WTC11 (cell line): ENCODE data around the gene LAMA1. TPM values are rescaled to one million over a fixed set of nuclear protein-coding genes. Genes with fewer than 3 reads are reported as not detected.

Source experiments
- ATAC-seq: fragments of 200-7000 bp; cut with Tn5 transposase; 2 replicates; pipeline ENCODE4 v1.10.0; 2021; ENCODE audit warnings: mild to moderate bottlenecking, moderate library complexity
- CTCF ChIA-PET: fragments of 300-600 bp; sonication (Branson Sonifier 250); formaldehyde crosslinking; loops from one replicate; lab custom pipeline; 2021; ENCODE audit warnings: antibody characterized with exemption; lab: Charles Lee
- POLR2A ChIA-PET: fragments of 350-600 bp; sonication (Branson Sonifier 250); formaldehyde crosslinking; loops from one replicate; lab custom pipeline; 2021; ENCODE audit warnings: antibody characterized with exemption; lab: Charles Lee
- DNase-seq: peaks from one replicate; pipeline ENCODE4 v3.0.0; 2021; ENCODE audit warnings: low spot score
- H3K27ac Mint-ChIP-seq: 2 replicates; pipeline ENCODE4 v1.8.0; 2021; ENCODE audit warnings: mixed read lengths
- H3K27me3 Mint-ChIP-seq: 2 replicates; pipeline ENCODE4 v1.8.0; 2021; ENCODE audit warnings: low read depth, mild to moderate bottlenecking, moderate library complexity, mixed read lengths
- H3K36me3 Mint-ChIP-seq: 2 replicates; pipeline ENCODE4 v1.8.0; 2021; ENCODE audit warnings: mixed read lengths
- H3K4me1 Mint-ChIP-seq: 2 replicates; pipeline ENCODE4 v1.8.0; 2022; ENCODE audit warnings: mixed read lengths
- H3K4me3 Mint-ChIP-seq: 2 replicates; pipeline ENCODE4 v1.8.0; 2021; ENCODE audit warnings: mild to moderate bottlenecking, moderate library complexity, mixed read lengths
- H3K9me3 Mint-ChIP-seq: 2 replicates; pipeline ENCODE4 v1.8.0; 2021; ENCODE audit warnings: mixed read lengths
- ATF1 ChIP-seq: sonication (generic); formaldehyde crosslinking; IDR thresholded peaks from 2 replicates; pipeline ENCODE4 v1.8.1; 2023; ENCODE audit warnings: mild to moderate bottlenecking, moderate library complexity, missing genetic modification reagents
- ATF3 ChIP-seq: sonication (generic); formaldehyde crosslinking; conservative IDR thresholded peaks from 2 replicates; pipeline ENCODE4 v1.8.1; 2022; ENCODE audit warnings: mild to moderate bottlenecking, missing genetic modification reagents
- CREB1 ChIP-seq: sonication (generic); formaldehyde crosslinking; IDR thresholded peaks from 2 replicates; pipeline ENCODE4 v1.8.0; 2023; ENCODE audit warnings: mild to moderate bottlenecking, missing genetic modification reagents
- FOXP4 ChIP-seq: sonication (generic); formaldehyde crosslinking; IDR thresholded peaks from 2 replicates; pipeline ENCODE4 v1.8.0; 2022; ENCODE audit warnings: mild to moderate bottlenecking, missing genetic modification reagents
- GABPB1 ChIP-seq: sonication (generic); formaldehyde crosslinking; IDR thresholded peaks from 2 replicates; pipeline ENCODE4 v1.8.1; 2023; ENCODE audit warnings: mild to moderate bottlenecking, missing genetic modification reagents
- IRF2 ChIP-seq: sonication (generic); formaldehyde crosslinking; IDR thresholded peaks from 2 replicates; pipeline ENCODE4 v1.8.0; 2022; ENCODE audit warnings: low read depth, missing genetic modification reagents, borderline replicate concordance
- NFYB ChIP-seq: sonication (generic); formaldehyde crosslinking; conservative IDR thresholded peaks from 2 replicates; pipeline ENCODE4 v1.8.0; 2022; ENCODE audit warnings: low read depth, missing genetic modification reagents
- PREB ChIP-seq: sonication (generic); formaldehyde crosslinking; IDR thresholded peaks from 2 replicates; pipeline ENCODE4 v1.8.1; 2022; ENCODE audit warnings: mild to moderate bottlenecking, missing genetic modification reagents, moderate library complexity, borderline replicate concordance
- ZNF263 ChIP-seq: sonication (generic); formaldehyde crosslinking; IDR thresholded peaks from 2 replicates; pipeline ENCODE4 v1.8.1; 2022; ENCODE audit warnings: low read depth, mild to moderate bottlenecking, moderate library complexity, missing genetic modification reagents
- total RNA-seq: library from RNA; stranded (reverse); gene quantifications from 3 replicates; pipeline ENCODE4 v1.2.3, GENCODE V29; 2021
- TF ChIP-seq, protein P1 (sequence below): fragments of 250-450 bp; sonication (Bioruptor Pico); IDR thresholded peaks from 2 replicates; pipeline ENCODE4 v1.9.0; 2021; ENCODE audit warnings: mild to moderate bottlenecking, borderline replicate concordance
- TF ChIP-seq, protein P2 (sequence below): sonication (generic); formaldehyde crosslinking; IDR thresholded peaks from 2 replicates; pipeline ENCODE4 v1.8.0; 2023; ENCODE audit warnings: missing genetic modification reagents
- TF ChIP-seq, protein P3 (sequence below): sonication (generic); formaldehyde crosslinking; IDR thresholded peaks from 2 replicates; pipeline ENCODE4 v1.8.0; 2023; ENCODE audit warnings: missing genetic modification reagents, mild to moderate bottlenecking, borderline replicate concordance

The LAMA1 gene
- total RNA-seq, 1 experiment from 2014 or later = 50.7 TPM

DNA sequence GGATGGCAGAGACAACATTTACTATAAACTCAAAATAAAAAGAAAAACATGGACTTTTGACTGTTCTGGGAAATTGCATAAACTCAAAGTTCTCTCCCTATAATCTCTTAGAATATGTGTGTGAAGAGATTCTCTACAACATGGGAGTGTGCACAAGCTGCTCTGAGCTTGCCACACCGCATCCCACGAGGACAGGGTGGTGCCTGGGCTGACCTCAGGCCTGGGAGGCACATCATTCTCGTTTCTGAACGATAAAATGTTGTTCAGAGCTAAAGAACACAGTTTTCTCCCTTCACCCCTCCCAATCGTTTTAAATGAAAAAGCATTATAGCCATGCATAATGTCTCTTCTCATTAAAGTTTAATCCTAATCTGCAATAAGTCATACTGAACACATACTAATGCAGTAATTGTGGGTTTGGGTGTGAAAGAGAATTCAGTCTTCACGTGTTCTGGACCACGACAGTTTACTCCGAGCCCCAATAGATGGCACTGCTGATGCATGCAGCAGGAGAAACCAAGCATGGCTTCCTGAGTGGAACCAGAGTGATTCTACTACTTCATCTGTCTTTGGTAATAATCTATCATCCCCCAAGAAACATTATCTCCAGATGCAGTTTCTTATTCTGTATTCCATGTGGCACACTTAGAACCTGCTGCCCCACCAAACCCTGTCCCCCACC is 46.9 kb upstream of the LAMA1 start (continued):
- TF ChIP-seq, protein P1, sequence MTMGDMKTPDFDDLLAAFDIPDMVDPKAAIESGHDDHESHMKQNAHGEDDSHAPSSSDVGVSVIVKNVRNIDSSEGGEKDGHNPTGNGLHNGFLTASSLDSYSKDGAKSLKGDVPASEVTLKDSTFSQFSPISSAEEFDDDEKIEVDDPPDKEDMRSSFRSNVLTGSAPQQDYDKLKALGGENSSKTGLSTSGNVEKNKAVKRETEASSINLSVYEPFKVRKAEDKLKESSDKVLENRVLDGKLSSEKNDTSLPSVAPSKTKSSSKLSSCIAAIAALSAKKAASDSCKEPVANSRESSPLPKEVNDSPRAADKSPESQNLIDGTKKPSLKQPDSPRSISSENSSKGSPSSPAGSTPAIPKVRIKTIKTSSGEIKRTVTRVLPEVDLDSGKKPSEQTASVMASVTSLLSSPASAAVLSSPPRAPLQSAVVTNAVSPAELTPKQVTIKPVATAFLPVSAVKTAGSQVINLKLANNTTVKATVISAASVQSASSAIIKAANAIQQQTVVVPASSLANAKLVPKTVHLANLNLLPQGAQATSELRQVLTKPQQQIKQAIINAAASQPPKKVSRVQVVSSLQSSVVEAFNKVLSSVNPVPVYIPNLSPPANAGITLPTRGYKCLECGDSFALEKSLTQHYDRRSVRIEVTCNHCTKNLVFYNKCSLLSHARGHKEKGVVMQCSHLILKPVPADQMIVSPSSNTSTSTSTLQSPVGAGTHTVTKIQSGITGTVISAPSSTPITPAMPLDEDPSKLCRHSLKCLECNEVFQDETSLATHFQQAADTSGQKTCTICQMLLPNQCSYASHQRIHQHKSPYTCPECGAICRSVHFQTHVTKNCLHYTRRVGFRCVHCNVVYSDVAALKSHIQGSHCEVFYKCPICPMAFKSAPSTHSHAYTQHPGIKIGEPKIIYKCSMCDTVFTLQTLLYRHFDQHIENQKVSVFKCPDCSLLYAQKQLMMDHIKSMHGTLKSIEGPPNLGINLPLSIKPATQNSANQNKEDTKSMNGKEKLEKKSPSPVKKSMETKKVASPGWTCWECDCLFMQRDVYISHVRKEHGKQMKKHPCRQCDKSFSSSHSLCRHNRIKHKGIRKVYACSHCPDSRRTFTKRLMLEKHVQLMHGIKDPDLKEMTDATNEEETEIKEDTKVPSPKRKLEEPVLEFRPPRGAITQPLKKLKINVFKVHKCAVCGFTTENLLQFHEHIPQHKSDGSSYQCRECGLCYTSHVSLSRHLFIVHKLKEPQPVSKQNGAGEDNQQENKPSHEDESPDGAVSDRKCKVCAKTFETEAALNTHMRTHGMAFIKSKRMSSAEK = no peak
- TF ChIP-seq, all 79 proteins: peak for 0

DNA sequence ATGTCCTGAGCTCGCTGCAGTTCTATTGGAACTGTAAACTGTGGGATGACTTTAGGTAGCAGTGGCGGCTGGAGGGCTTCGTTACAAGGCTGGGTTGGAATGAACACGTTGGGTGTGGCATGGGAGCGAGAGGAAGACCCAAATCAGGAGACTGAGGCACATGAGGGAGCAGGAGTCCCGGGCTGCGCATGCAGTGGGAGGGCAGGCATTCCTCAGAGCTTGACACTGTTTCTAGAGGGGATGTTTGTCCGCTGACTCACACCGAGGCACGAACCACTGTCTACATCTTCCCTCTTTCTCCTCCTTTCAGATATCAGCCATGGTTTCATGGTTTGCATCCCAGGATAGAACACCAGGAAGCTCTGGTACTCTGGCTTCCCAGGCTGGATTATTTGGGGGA is 40.6 kb upstream of the LAMA1 start:
- no peak for ATAC-seq
- no peak for DNase-seq
- Mint-ChIP-seq H3K27me3 (no peaks in the 10 kb centered on the region), H3K27ac (no peak overlapping the region), H3K4me1 (peaks cover 4% of the 10 kb centered on the region), H3K36me3 (no peaks in the 10 kb centered on the region), H3K9me3 (peaks cover 4% of the 10 kb centered on the region; the same call in 1 of the 2 replicates), H3K4me3 (no peak overlapping the region)
- POLR2A ChIA-PET = no interaction called here
- TF ChIP-seq ZNF263 (CRISPR knock-in tag) (no peak), PREB (no peak), GABPB1 (CRISPR knock-in tag) (no peak), ATF3 (CRISPR knock-in tag) (no peak), ATF1 (CRISPR knock-in tag) (no peak), IRF2 (CRISPR knock-in tag) (no peak), CREB1 (no peak), NFYB (CRISPR knock-in tag) (no peak), FOXP4 (CRISPR knock-in tag) (no peak)
- TF ChIP-seq, protein P2, sequence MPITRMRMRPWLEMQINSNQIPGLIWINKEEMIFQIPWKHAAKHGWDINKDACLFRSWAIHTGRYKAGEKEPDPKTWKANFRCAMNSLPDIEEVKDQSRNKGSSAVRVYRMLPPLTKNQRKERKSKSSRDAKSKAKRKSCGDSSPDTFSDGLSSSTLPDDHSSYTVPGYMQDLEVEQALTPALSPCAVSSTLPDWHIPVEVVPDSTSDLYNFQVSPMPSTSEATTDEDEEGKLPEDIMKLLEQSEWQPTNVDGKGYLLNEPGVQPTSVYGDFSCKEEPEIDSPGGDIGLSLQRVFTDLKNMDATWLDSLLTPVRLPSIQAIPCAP (CRISPR knock-in tag) = no peak
- TF ChIP-seq, protein P3, sequence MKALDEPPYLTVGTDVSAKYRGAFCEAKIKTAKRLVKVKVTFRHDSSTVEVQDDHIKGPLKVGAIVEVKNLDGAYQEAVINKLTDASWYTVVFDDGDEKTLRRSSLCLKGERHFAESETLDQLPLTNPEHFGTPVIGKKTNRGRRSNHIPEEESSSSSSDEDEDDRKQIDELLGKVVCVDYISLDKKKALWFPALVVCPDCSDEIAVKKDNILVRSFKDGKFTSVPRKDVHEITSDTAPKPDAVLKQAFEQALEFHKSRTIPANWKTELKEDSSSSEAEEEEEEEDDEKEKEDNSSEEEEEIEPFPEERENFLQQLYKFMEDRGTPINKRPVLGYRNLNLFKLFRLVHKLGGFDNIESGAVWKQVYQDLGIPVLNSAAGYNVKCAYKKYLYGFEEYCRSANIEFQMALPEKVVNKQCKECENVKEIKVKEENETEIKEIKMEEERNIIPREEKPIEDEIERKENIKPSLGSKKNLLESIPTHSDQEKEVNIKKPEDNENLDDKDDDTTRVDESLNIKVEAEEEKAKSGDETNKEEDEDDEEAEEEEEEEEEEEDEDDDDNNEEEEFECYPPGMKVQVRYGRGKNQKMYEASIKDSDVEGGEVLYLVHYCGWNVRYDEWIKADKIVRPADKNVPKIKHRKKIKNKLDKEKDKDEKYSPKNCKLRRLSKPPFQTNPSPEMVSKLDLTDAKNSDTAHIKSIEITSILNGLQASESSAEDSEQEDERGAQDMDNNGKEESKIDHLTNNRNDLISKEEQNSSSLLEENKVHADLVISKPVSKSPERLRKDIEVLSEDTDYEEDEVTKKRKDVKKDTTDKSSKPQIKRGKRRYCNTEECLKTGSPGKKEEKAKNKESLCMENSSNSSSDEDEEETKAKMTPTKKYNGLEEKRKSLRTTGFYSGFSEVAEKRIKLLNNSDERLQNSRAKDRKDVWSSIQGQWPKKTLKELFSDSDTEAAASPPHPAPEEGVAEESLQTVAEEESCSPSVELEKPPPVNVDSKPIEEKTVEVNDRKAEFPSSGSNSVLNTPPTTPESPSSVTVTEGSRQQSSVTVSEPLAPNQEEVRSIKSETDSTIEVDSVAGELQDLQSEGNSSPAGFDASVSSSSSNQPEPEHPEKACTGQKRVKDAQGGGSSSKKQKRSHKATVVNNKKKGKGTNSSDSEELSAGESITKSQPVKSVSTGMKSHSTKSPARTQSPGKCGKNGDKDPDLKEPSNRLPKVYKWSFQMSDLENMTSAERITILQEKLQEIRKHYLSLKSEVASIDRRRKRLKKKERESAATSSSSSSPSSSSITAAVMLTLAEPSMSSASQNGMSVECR (CRISPR knock-in tag) = no peak
- TF ChIP-seq, all 79 proteins: peak for 0
- CTCF ChIA-PET = interaction anchor here (1.2 to 2.1 kb wide), 3 partner anchors 19 to 238 kb away, joined by 3 to 6 read pairs (median 5); no protein-coding TSS in a partner anchor
